Central memory CD8-positive, alpha-beta T cell (primary cell): ENCODE measurements around the gene PPP3R2.
"Not testable (repeated sequence)": the region's sequence is repeated elsewhere in the genome, so short reads cannot be mapped to it uniquely, and the experiment has no call there.

Experiments
- ATAC-seq: fragments of 150-1000 bp; cut with Tn5 transposase; replicated peaks from 2 replicates; pipeline ENCODE4 v1.10.0; 2022; ENCODE audit warnings: mild to moderate bottlenecking, moderate FRiP score, moderate number of reproducible peaks; ENCODE audit not compliant: poor library complexity, severe bottlenecking; ENCODE audit errors: extremely low read depth
- DNase-seq, 2 donors: peaks; one replicate each; pipeline ENCODE4 v3.0.0; 2021; ENCODE audit warnings: low spot score in 2 of 2
- H3K27ac Mint-ChIP-seq: one replicate; pipeline ENCODE4 v1.8.0; 2022; ENCODE audit warnings: low read depth, mild to moderate bottlenecking, moderate library complexity, mixed read lengths
- H3K27me3 Mint-ChIP-seq: one replicate; pipeline ENCODE4 v1.8.0; 2022; ENCODE audit warnings: mixed read lengths
- H3K36me3 Mint-ChIP-seq: one replicate; pipeline ENCODE4 v1.8.0; 2022; ENCODE audit warnings: mild to moderate bottlenecking, moderate library complexity, mixed read lengths; ENCODE audit not compliant: insufficient read depth
- H3K4me1 Mint-ChIP-seq: one replicate; pipeline ENCODE4 v1.8.0; 2022; ENCODE audit warnings: mixed read lengths
- H3K4me3 Mint-ChIP-seq: one replicate; pipeline ENCODE4 v1.8.0; 2022; ENCODE audit warnings: mild to moderate bottlenecking, moderate library complexity, mixed read lengths
- H3K9me3 Mint-ChIP-seq: one replicate; pipeline ENCODE4 v1.8.0; 2022; ENCODE audit warnings: mixed read lengths

PPP3R2 gene

GRCh38 chr9:101549472-101550098 lies 45.2 kb downstream of the PPP3R2 start:
- ATAC-seq, H3K4me1 Mint-ChIP-seq, H3K9me3 Mint-ChIP-seq, H3K4me3 Mint-ChIP-seq, H3K27me3 Mint-ChIP-seq, DNase-seq, H3K27ac Mint-ChIP-seq: not testable (repeated sequence)
- peaks cover 69% of the 10 kb centered on the region for H3K36me3 Mint-ChIP-seq

- DNase-seq: no peak
- Mint-ChIP-seq H3K27me3 (no peaks in the 10 kb centered on the region), H3K27ac (no peak overlapping the region), H3K4me3 (no peak overlapping the region), H3K9me3 (no peaks in the 10 kb centered on the region), H3K4me1 (no peaks in the 10 kb centered on the region), H3K36me3 (peaks cover 35% of the 10 kb centered on the region)
- no peak for ATAC-seq
These were observed 51.6 kb downstream of the PPP3R2 start for GRCh38 chr9:101543098-101543735.
